ENCODE data around the gene PDGFD. TPM values are rescaled to one million over a fixed set of nuclear protein-coding genes. Genes with fewer than 3 reads are reported as not detected.

Gene PDGFD
- total RNA-seq, 1 experiment from 2014 or later, result 1.7 TPM

- Histone ChIP-seq H4K8ac (replicated peaks; ENCODE audit: insufficient read length, low read depth, low read length) (no peak overlapping the region), H2BK120ac (ENCODE audit: low read depth, low read length, poor library complexity, severe bottlenecking) (no peak overlapping the region), H2BK5ac (ENCODE audit: insufficient read length, low read length) (no peak overlapping the region), H3K14ac (ENCODE audit: insufficient read depth, low read length) (no peak overlapping the region), H3K27me3 (ENCODE audit: insufficient read depth, low read length) (no peaks in the 10 kb centered on the region), H2BK12ac (ENCODE audit: insufficient read length, low read depth, low read length) (no peak overlapping the region), H3K4me1 (ENCODE audit: insufficient read depth, low read length) (no peaks in the 10 kb centered on the region), H3K23ac (ENCODE audit: insufficient read length, low read depth, low read length) (no peak overlapping the region), H3K4me2 (ENCODE audit: insufficient read depth, insufficient read length, low read length) (no peak overlapping the region), H4K20me1 (ENCODE audit: control insufficient read depth, insufficient read depth, insufficient read length) (no peaks in the 10 kb centered on the region), H2AK5ac (ENCODE audit: insufficient read length, low read length) (no peak overlapping the region), H2BK15ac (ENCODE audit: low read depth, low read length) (no peak overlapping the region), H3K9ac (ENCODE audit: extremely low read depth, insufficient read length, low read length) (no peak overlapping the region), H4K5ac (ENCODE audit: insufficient read length, low read depth, low read length) (no peak overlapping the region), H3K9me3 (ENCODE audit: control insufficient read depth, low read depth, low read length) (no peaks in the 10 kb centered on the region), H4K91ac (ENCODE audit: insufficient read length, low read depth, low read length) (no peak overlapping the region), H3K79me2 (ENCODE audit: insufficient read depth, low read length) (no peaks in the 10 kb centered on the region), H3K4ac (ENCODE audit: low read depth, low read length) (no peak overlapping the region), H3K56ac (ENCODE audit: insufficient read length, low read depth, low read length) (no peak overlapping the region), H3T11ph (ENCODE audit: low read length) (no peak overlapping the region), H3K27ac (ENCODE audit: insufficient read length, low read depth, low read length) (no peak overlapping the region), H3K79me1 (ENCODE audit: insufficient read depth, low read depth, low read length, poor library complexity, severe bottlenecking) (no peaks in the 10 kb centered on the region), H3K23me2 (ENCODE audit: insufficient read length, low read depth, low read length, poor library complexity, severe bottlenecking) (no peaks in the 10 kb centered on the region), H2BK20ac (ENCODE audit: low read depth, low read length, poor library complexity, severe bottlenecking) (no peak overlapping the region), H2AFZ (ENCODE audit: low read length) (no peak overlapping the region), H3K18ac (ENCODE audit: insufficient read length, low read depth, low read length) (no peak overlapping the region)
- WGBS (ENCODE audit: extremely low coverage, insufficient read length, low lambda C conversion rate), result no CpG with 5 or more reads among the region's 2 CpGs
- Mint-ChIP-seq H3K36me3 (ENCODE audit: insufficient read depth in 1 of 3, low read depth in 3 of 3) (no peaks in the 10 kb centered on the region), H3K9me3 (0 out of 5 replicates have a peak, but pooled peaks cover 0 to 3% of the 10 kb centered on the region in 2 experiments), H3K27ac (no peak overlapping the region), H3K27me3 (ENCODE audit: low read depth) (no peaks in the 10 kb centered on the region), H3K4me3 (no peak overlapping the region), H3K4me1 (peaks cover 3% of the 10 kb centered on the region in 2 experiments; a peak in 2 of 4 replicates)
- TF ChIP-seq CTCF (conservative IDR thresholded peaks at IDR 0.05), result no peak
- no peak for DNase-seq
Observed at GRCh38 chr11:104005234-104005855, 158.6 kb downstream of the PDGFD start.
